ENCODE measurements around the gene SKI. TPM values are rescaled to one million over a fixed set of nuclear protein-coding genes. Genes with fewer than 3 reads are reported as not detected.

SKI gene
- total and polyA plus RNA-seq, 9 of the 15 experiments (the other 6 are each of a cell fraction or from before 2014, with no cell fraction given): 0.10 to 60.5 (median 4.6) TPM

- FAIRE-seq: peak; percentile 99
- peak overlapping the region; percentile 50 for H3K4me3 ChIP-seq
- TF ChIP-seq HNRNPH1 (optimal IDR thresholded peaks at IDR 0.05; ENCODE audit: low read depth, low read length) (no peak), MXD1 (CRISPR knock-in tag; IDR thresholded peaks at IDR 0.05; ENCODE audit: borderline replicate concordance, poor library complexity, severe bottlenecking) (peak; percentile 33), SMARCB1 (IDR thresholded peaks at IDR 0.05; ENCODE audit: insufficient read length, low read depth) (no peak), TAF9B (IDR thresholded peaks at IDR 0.05; ENCODE audit: partially characterized antibody) (no peak), SIN3A (IDR thresholded peaks at IDR 0.05; ENCODE audit: borderline replicate concordance in 2 of 2, control insufficient read depth in 1 of 2, low read depth in 2 of 2, low read length in 2 of 2) (peak; percentile 69 to 79; a peak in 2 of 4 replicates), ARID2 (IDR thresholded peaks at IDR 0.05) (no peak), PRDM10 (IDR thresholded peaks at IDR 0.05; ENCODE audit: partially characterized antibody) (peak; percentile 61), PHB (CRISPR knock-in tag; IDR thresholded peaks at IDR 0.05) (0 out of 2 replicates have a peak, but pooled peaks have one; percentile 52), STAT5B (CRISPR knock-in tag; IDR thresholded peaks at IDR 0.05) (no peak), CCAR2 (IDR thresholded peaks at IDR 0.05; ENCODE audit: low read depth, low read length) (no peak), CHD2 (IDR thresholded peaks at IDR 0.05; ENCODE audit: low read depth, low read length) (no peak), BCL6 (CRISPR knock-in tag; IDR thresholded peaks at IDR 0.05) (no peak), PCBP1 (IDR thresholded peaks at IDR 0.05; ENCODE audit: low read depth, low read length, poor library complexity, severe bottlenecking) (no peak), NFE2 (IDR thresholded peaks at IDR 0.05; ENCODE audit: low read depth) (no peak), CGGBP1 (CRISPR knock-in tag; IDR thresholded peaks at IDR 0.05) (no peak), RAD51 (IDR thresholded peaks at IDR 0.05; ENCODE audit: borderline replicate concordance, low read depth) (peak; percentile 60; the same call in 1 of the 2 replicates), FOXJ3 (CRISPR knock-in tag; IDR thresholded peaks at IDR 0.05) (no peak)
Observed at GRCh38 chr1:2199042-2199810, 28.9 kb upstream of the SKI start.

More at GRCh38 chr1:2199042-2199810, 28.9 kb upstream of the SKI start:
- BruUV-seq (replicated peaks): no TSS peak
- Histone ChIP-seq H3K4me2 (ENCODE audit: insufficient read depth, low read length) (peak overlapping the region; percentile 94), H3K27ac (ENCODE audit: extremely low read depth, low read depth, low read length) (peak overlapping the region; percentile 77), H2AFZ (ENCODE audit: low read depth, low read length) (peak overlapping the region; percentile 87), H3K27me3 (ENCODE audit: control insufficient read depth in 2 of 2, insufficient read depth in 2 of 2, low read length in 2 of 2) (no peaks in the 10 kb centered on the region), H4K20me1 (replicated peaks; ENCODE audit: control insufficient read depth, insufficient read depth, low read length) (no peaks in the 10 kb centered on the region), H3K9me1 (ENCODE audit: control insufficient read depth, insufficient read depth, low read length) (no peaks in the 10 kb centered on the region), H3K79me2 (ENCODE audit: control insufficient read depth, insufficient read depth, low read length) (peaks cover 26% of the 10 kb centered on the region; the same call in 2 of the 3 replicates), H3K9me3 (replicated peaks; ENCODE audit: control insufficient read depth, insufficient read depth, low read depth, low read length) (no peaks in the 10 kb centered on the region), H3K36me3 (ENCODE audit: control insufficient read depth, insufficient read depth, low read length) (no peaks in the 10 kb centered on the region), H3K9ac (ENCODE audit: insufficient read depth in 1 of 2, low read depth in 2 of 2, low read length in 2 of 2) (peak overlapping the region; percentile 78 to 91), H3K4me1 (replicated peaks in 1 of 2; ENCODE audit: control insufficient read depth in 2 of 2, insufficient read depth in 2 of 2, low read length in 2 of 2) (peaks cover 34 to 76% of the 10 kb centered on the region in 2 experiments)
- intact Hi-C loops (cut with micrococcal nuclease) (loop anchor here (1.0 to 10.0 kb wide), 4 partner anchors 32 to 346 kb away; no protein-coding TSS in a partner anchor), in situ Hi-C loops (cut with MboI) (loop anchor here (5.0 to 25.0 kb wide), 3 partner anchors 33 to 338 kb away; partner anchors contain the start of genes HES5 and PANK4)
- ChIA-PET POLR2A (interaction anchor here (0.6 to 1.6 kb wide), 12 partner anchors 9 to 219 kb away, joined by 3 to 7 read pairs (median 4); partner anchors contain the start of genes MORN1 and RER1), CTCF (ENCODE audit: low intra/inter-chr PET ratio) (no interaction called here)
- DNase-seq (ENCODE audit: extremely low read depth in 1 of 4, low spot score in 3 of 4) (peak; percentile 91 to 99 (median 94)), ATAC-seq (peak; percentile 92)
- 9% methylated on average over 17 of the region's 24 CpGs for WGBS (ENCODE audit: insufficient coverage, low coverage, missing lambda C conversion rate)

Measured in K562 (cell line).